ENCODE results near the gene CLCN5. TPM values are rescaled to one million over a fixed set of nuclear protein-coding genes. Genes with fewer than 3 reads are reported as not detected.

The CLCN5 gene
- total RNA-seq, 2 donors from 2014 or later: 2.0 to 13.6 TPM

DNA sequence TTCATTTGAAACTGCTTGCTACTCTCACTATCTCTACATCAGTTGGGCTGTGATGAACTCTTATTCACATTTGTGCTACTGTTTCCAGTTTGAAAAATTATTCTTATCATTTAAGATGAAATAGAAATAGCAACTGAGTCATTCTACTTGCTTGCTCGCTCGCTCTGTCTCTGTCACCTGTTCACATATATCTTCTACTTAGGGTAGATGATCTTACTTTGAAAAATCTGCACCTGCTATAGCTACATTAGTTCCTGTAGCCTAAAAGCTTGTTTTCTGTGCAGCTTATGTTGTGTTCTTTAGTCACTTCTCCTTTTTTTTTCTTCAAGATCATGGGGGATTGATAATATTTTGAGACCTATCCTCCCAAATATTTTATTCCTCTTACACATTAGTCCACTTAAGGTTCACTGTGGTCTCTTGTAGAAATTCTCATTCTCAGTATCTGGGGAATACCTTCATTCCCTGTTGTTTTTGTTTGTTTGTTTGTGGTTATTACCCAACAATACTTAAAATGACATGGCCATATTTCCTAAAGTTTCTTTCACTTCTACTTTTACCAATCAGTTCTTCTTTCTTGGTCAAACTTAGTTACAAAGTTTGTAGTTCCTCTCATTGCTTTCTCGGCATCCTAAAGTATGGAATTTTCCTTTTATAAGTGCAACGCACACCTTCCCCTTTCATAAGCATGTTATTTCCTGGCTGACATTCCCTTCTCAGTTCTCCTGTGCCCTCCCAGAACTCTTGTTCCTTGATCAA is 36.5 kb downstream of the CLCN5 start:
- WGBS: 91% methylated on average over 4 of the region's 4 CpGs
- H3K4me1 ChIP-seq (replicated peaks): no peaks in the 10 kb centered on the region
- no peak for TF ChIP-seq POLR2A (IDR thresholded peaks at IDR 0.05)
- TF ChIP-seq POLR2AphosphoS5 (IDR thresholded peaks at IDR 0.05): no peak

DNA sequence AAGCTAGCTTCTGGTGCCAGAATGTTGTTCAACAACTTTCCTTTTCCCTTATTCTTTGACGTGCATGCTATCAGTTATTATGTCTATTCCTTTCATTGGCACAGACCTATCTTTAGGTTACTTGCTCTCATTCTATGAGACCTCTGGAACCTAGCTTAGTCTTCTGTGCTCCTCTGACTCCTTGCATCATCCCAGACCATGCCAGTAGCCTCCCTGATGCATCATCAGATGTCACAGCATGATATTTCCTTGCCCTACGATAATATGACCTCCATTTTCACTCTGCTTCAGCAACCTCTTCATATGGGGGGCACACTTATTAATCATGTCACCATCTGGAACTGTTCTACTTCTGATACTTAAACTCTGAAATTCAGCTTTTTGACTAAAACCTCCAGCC is 37.2 kb downstream of the CLCN5 start:
- WGBS: 91% methylated on average over 2 of the region's 2 CpGs
- no peak overlapping the region for H3K4me3 ChIP-seq
- no peak overlapping the region for H3K27ac ChIP-seq
- no peak for DNase-seq (ENCODE audit: low spot score)
- no peaks in the 10 kb centered on the region for H3K27me3 ChIP-seq (replicated peaks; ENCODE audit: insufficient read depth)
- no peaks in the 10 kb centered on the region for H3K4me1 ChIP-seq (replicated peaks)
- no peaks in the 10 kb centered on the region for H3K36me3 ChIP-seq
- H3K9me3 ChIP-seq: no peaks in the 10 kb centered on the region
- no peak for TF ChIP-seq POLR2A (IDR thresholded peaks at IDR 0.05)
- TF ChIP-seq, protein P1, sequence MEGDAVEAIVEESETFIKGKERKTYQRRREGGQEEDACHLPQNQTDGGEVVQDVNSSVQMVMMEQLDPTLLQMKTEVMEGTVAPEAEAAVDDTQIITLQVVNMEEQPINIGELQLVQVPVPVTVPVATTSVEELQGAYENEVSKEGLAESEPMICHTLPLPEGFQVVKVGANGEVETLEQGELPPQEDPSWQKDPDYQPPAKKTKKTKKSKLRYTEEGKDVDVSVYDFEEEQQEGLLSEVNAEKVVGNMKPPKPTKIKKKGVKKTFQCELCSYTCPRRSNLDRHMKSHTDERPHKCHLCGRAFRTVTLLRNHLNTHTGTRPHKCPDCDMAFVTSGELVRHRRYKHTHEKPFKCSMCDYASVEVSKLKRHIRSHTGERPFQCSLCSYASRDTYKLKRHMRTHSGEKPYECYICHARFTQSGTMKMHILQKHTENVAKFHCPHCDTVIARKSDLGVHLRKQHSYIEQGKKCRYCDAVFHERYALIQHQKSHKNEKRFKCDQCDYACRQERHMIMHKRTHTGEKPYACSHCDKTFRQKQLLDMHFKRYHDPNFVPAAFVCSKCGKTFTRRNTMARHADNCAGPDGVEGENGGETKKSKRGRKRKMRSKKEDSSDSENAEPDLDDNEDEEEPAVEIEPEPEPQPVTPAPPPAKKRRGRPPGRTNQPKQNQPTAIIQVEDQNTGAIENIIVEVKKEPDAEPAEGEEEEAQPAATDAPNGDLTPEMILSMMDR (IDR thresholded peaks at IDR 0.05): no peak
- TF ChIP-seq POLR2AphosphoS5 (IDR thresholded peaks at IDR 0.05): no peak
- intact Hi-C loops (cut with DNase I): no loop called here

More for the DNA sequence above, 36.5 kb downstream of the CLCN5 start:
- intact Hi-C loops (cut with DNase I): no loop called here
- H3K27me3 ChIP-seq (replicated peaks; ENCODE audit: insufficient read depth): no peaks in the 10 kb centered on the region
- no peak overlapping the region for H3K4me3 ChIP-seq
- H3K36me3 ChIP-seq: no peaks in the 10 kb centered on the region
- no peak for DNase-seq (ENCODE audit: low spot score)
- H3K9me3 ChIP-seq: no peaks in the 10 kb centered on the region
- H3K27ac ChIP-seq: no peak overlapping the region

DNA sequence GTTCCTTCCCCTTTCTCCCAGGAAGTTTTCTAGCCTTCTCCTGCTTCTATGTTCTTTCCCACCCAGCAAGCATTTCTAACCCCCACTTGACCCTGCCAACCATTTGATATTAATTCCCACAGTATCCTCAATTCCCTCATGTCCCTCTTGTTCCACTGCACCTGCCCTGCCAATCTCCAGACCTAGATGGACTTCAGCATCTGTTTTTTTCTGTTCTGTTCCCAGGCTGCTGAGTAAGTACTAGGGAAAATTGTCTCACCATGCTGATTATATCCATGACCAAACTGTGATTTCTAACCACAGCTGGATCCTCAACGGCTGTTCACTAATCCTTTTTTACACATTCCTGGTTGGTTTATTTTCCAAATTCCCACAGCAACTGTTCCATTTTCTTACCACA is 37.7 kb downstream of the CLCN5 start:
- no peaks in the 10 kb centered on the region for H3K27me3 ChIP-seq (replicated peaks; ENCODE audit: insufficient read depth)
- H3K36me3 ChIP-seq: no peaks in the 10 kb centered on the region
- no peak overlapping the region for H3K4me3 ChIP-seq
- no peaks in the 10 kb centered on the region for H3K4me1 ChIP-seq (replicated peaks)
- no peak for TF ChIP-seq POLR2A (IDR thresholded peaks at IDR 0.05)
- TF ChIP-seq, protein P1 (IDR thresholded peaks at IDR 0.05): no peak
- TF ChIP-seq POLR2AphosphoS5 (IDR thresholded peaks at IDR 0.05): no peak
- no peak overlapping the region for H3K27ac ChIP-seq
- no peak for DNase-seq (ENCODE audit: low spot score)
- 53% methylated on average over 1 of the region's 1 CpG for WGBS
- no peaks in the 10 kb centered on the region for H3K9me3 ChIP-seq
- intact Hi-C loops (cut with DNase I): no loop called here

DNA sequence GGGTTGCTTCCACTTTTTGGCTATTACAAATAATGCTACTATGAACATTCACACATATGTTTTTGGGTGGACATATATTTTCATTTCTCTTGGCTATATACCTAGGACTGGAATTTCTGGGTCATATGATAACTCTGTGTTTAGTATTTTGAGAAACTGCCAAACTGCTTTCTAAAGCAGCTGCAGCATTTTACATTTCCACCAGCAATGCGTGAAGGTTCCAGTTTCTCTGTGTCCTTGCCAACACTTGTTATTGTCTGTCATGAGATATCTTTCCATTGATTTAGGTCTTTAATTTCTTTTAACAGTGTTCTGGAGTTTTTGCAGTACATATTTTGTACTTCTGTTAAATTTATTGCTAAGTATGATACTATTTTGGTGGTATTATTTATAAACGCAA is 48.3 kb downstream of the CLCN5 start:
- Histone ChIP-seq H3K36me3 (no peaks in the 10 kb centered on the region), H3K27ac (no peak overlapping the region)

DNA sequence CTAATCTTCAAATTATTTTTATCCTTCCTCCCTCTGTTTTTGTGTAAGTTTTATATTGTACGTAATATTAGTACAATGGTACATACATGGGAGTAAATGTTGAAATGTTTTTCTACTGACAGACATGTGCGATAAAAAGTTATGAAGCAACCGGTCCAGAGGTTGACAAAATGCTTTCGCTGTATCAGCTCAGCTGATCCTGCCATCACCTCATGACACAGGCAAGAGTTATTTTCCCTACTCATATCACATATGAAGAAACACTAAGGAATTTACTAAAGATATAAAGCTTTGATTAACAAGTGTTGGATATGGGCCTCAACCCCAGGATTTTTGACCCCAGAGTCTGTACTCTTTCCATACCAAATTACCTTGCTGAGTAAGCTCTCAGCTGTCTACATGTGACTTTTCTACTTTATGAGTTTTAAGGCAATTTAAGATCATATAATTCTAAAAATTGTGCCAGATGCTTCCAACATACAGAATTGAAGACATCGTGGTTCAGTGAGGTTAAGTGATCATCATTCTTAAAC is 50.0 kb downstream of the CLCN5 start:
- TF ChIP-seq POLR2AphosphoS5 (IDR thresholded peaks at IDR 0.05): no peak
- TF ChIP-seq POLR2A (IDR thresholded peaks at IDR 0.05): no peak
- TF ChIP-seq, protein P1 (IDR thresholded peaks at IDR 0.05): no peak
- no peak for DNase-seq (ENCODE audit: low spot score)
- Histone ChIP-seq H3K4me3 (no peak overlapping the region), H3K27me3 (replicated peaks; ENCODE audit: insufficient read depth) (no peaks in the 10 kb centered on the region), H3K4me1 (replicated peaks) (no peaks in the 10 kb centered on the region), H3K9me3 (no peaks in the 10 kb centered on the region), H3K36me3 (no peaks in the 10 kb centered on the region), H3K27ac (no peak overlapping the region)
- intact Hi-C loops (cut with DNase I): no loop called here
- WGBS: 99% methylated on average over 5 of the region's 5 CpGs

More for the DNA sequence above, 48.3 kb downstream of the CLCN5 start:
- WGBS: 76% methylated on average over 2 of the region's 2 CpGs
- no peak for TF ChIP-seq POLR2AphosphoS5 (IDR thresholded peaks at IDR 0.05)
- no peak for TF ChIP-seq POLR2A (IDR thresholded peaks at IDR 0.05)
- TF ChIP-seq, protein P1 (IDR thresholded peaks at IDR 0.05): no peak
- Histone ChIP-seq H3K4me1 (replicated peaks) (no peaks in the 10 kb centered on the region), H3K9me3 (no peaks in the 10 kb centered on the region), H3K27me3 (replicated peaks; ENCODE audit: insufficient read depth) (no peaks in the 10 kb centered on the region), H3K4me3 (no peak overlapping the region)
- intact Hi-C loops (cut with DNase I): no loop called here
- DNase-seq (ENCODE audit: low spot score): no peak

Measured in prostate gland (tissue), 2 donors.